HG03342 (cell line): Measurements from ENCODE around the gene SPTSSA.
A peak's percentile ranks its signal among the peaks of the same experiment; 100 is the strongest.

Experiments
- ATAC-seq: cut with Tn5 transposase; IDR thresholded peaks from one replicate; pipeline ENCODE4 v1.9.1; 2021; ENCODE audit warnings: mild to moderate bottlenecking, moderate library complexity; ENCODE audit not compliant: unreplicated experiment

SPTSSA gene

GRCh38 chr14:34472706-34473279, 10.8 kb upstream of the SPTSSA start:
- ATAC-seq = no peak

GRCh38 chr14:34470319-34470718, 8.3 kb upstream of the SPTSSA start:
- no peak for ATAC-seq

- ATAC-seq = no peak
Measured at GRCh38 chr14:34466691-34467090, 4.7 kb upstream of the SPTSSA start.

GRCh38 chr14:34465069-34465859, 3.2 kb upstream of the SPTSSA start:
- ATAC-seq = no peak

- ATAC-seq = no peak
Measured at GRCh38 chr14:34463598-34463961, 1.5 kb upstream of the SPTSSA start.

- ATAC-seq = peak; percentile 44
Measured at GRCh38 chr14:34461334-34462131, 507 bp downstream of the SPTSSA start.

GRCh38 chr14:34460841-34461240, 1.2 kb downstream of the SPTSSA start:
- ATAC-seq = no peak

GRCh38 chr14:34460295-34460694, 1.7 kb downstream of the SPTSSA start:
- no peak for ATAC-seq

- no peak for ATAC-seq
Measured at GRCh38 chr14:34457186-34457585, 4.9 kb downstream of the SPTSSA start.

GRCh38 chr14:34453226-34453625, 8.8 kb downstream of the SPTSSA start:
- ATAC-seq = no peak

- ATAC-seq = no peak
Measured at GRCh38 chr14:34452258-34452822, 9.7 kb downstream of the SPTSSA start.

- no peak for ATAC-seq
Measured at GRCh38 chr14:34450958-34451357, 11.1 kb downstream of the SPTSSA start.

- no peak for ATAC-seq
Measured at GRCh38 chr14:34450542-34450915, 11.5 kb downstream of the SPTSSA start.

GRCh38 chr14:34449819-34450541, 12.1 kb downstream of the SPTSSA start:
- no peak for ATAC-seq

GRCh38 chr14:34439090-34439489, 22.9 kb downstream of the SPTSSA start:
- no peak for ATAC-seq

GRCh38 chr14:34438438-34438837, 23.6 kb downstream of the SPTSSA start:
- ATAC-seq = no peak

GRCh38 chr14:34437729-34438080, 24.3 kb downstream of the SPTSSA start:
- no peak for ATAC-seq

GRCh38 chr14:34436960-34437728, 24.9 kb downstream of the SPTSSA start:
- ATAC-seq = no peak

GRCh38 chr14:34436118-34436905, 25.7 kb downstream of the SPTSSA start:
- ATAC-seq = no peak
